Liver (tissue), 9 donors: ENCODE data around the gene LENG1. TPM values are rescaled to one million over a fixed set of nuclear protein-coding genes. Genes with fewer than 3 reads are reported as not detected.

Experiments
- DNase-seq: peaks from one replicate; pipeline ENCODE4 v3.0.0-alpha.2; 2017; ENCODE audit warnings: low spot score
- H3K27ac ChIP-seq, 2 donors: one replicate each; pipeline ENCODE4 v1.7.0; 2013; ENCODE audit warnings: inconsistent platforms in 2 of 2, low read length in 2 of 2, control low read depth in 1 of 2, low read depth in 1 of 2, mild to moderate bottlenecking in 1 of 2
- H3K27me3 ChIP-seq, 4 donors: one replicate each; pipeline versions ENCODE4 v1.6.1 to v1.7.0; 2013; ENCODE audit warnings: low read length in 3 of 4, inconsistent platforms in 1 of 4, mild to moderate bottlenecking in 1 of 4, moderate library complexity in 1 of 4; ENCODE audit not compliant: control insufficient read depth in 4 of 4, insufficient read depth in 4 of 4
- H3K36me3 ChIP-seq, 4 donors: one replicate each; pipeline versions ENCODE4 v1.6.1 to v1.7.0; 2013; ENCODE audit warnings: low read length in 3 of 4, mild to moderate bottlenecking in 3 of 4, low read depth in 1 of 4, moderate library complexity in 1 of 4; ENCODE audit not compliant: control insufficient read depth in 4 of 4, insufficient read depth in 3 of 4
- H3K4me1 ChIP-seq, 4 donors: one replicate each; pipeline versions ENCODE4 v1.6.1 to v1.7.0; 2013; ENCODE audit warnings: low read length in 3 of 4, mild to moderate bottlenecking in 3 of 4, moderate library complexity in 1 of 4; ENCODE audit not compliant: control insufficient read depth in 4 of 4, insufficient read depth in 4 of 4
- H3K4me3 ChIP-seq, 3 donors: one replicate each; pipeline versions ENCODE4 v1.6.1 to v1.7.0; 2013; ENCODE audit warnings: low read length in 3 of 3, control low read depth in 1 of 3, low read depth in 1 of 3, mild to moderate bottlenecking in 1 of 3
- H3K9ac ChIP-seq, 2 donors: one replicate each; pipeline ENCODE4 v1.7.0; 2013; ENCODE audit warnings: low read length in 2 of 2, mild to moderate bottlenecking in 2 of 2, moderate library complexity in 2 of 2, control low read depth in 1 of 2, low read depth in 1 of 2
- H3K9me3 ChIP-seq, 4 donors: one replicate each; pipeline versions ENCODE4 v1.6.1 to v1.7.0; 2013; ENCODE audit warnings: low read length in 3 of 4; ENCODE audit not compliant: control insufficient read depth in 4 of 4
- ATF3 ChIP-seq: IDR thresholded peaks from 2 replicates; pipeline ENCODE4 v1.6.1; 2016; ENCODE audit warnings: antibody characterized with exemption
- CTCF ChIP-seq: fragments of 150-350 bp; IDR thresholded peaks from 2 replicates; pipeline ENCODE4 v1.5.1; 2017; ENCODE audit warnings: improper control_type of control experiment, low read depth, low read length; ENCODE audit not compliant: missing input control
- FOXA1 ChIP-seq: IDR thresholded peaks from 2 replicates; pipeline ENCODE4 v1.6.1; 2016; ENCODE audit warnings: antibody characterized with exemption
- FOXA2 ChIP-seq: IDR thresholded peaks from 2 replicates; pipeline ENCODE4 v1.6.1; 2016; ENCODE audit warnings: antibody characterized with exemption
- GABPA ChIP-seq, 2 donors: IDR thresholded peaks in 1 of 2; conservative IDR thresholded peaks in 1 of 2; 2 replicates each; pipeline ENCODE4 v1.6.1; 2016; ENCODE audit warnings: antibody characterized with exemption in 2 of 2, mild to moderate bottlenecking in 1 of 2, moderate library complexity in 1 of 2
- HNF4A ChIP-seq, 2 donors: conservative IDR thresholded peaks; 2 replicates each; pipeline ENCODE4 v1.6.1; 2016; ENCODE audit warnings: antibody characterized with exemption in 2 of 2, mild to moderate bottlenecking in 2 of 2
- JUND ChIP-seq, 2 donors: IDR thresholded peaks; 2 replicates each; pipeline ENCODE4 v1.6.1; 2016; ENCODE audit warnings: antibody characterized with exemption in 2 of 2
- NR2F2 ChIP-seq: IDR thresholded peaks from 2 replicates; pipeline ENCODE4 v1.6.1; 2016; ENCODE audit warnings: antibody characterized with exemption
- RAD21 ChIP-seq, 2 donors: IDR thresholded peaks; 2 replicates each; pipeline ENCODE4 v1.6.1; 2016; ENCODE audit warnings: antibody characterized with exemption in 2 of 2, mild to moderate bottlenecking in 2 of 2
- REST ChIP-seq: IDR thresholded peaks from 2 replicates; pipeline ENCODE4 v1.6.1; 2016; ENCODE audit warnings: antibody characterized with exemption, mild to moderate bottlenecking
- RXRA ChIP-seq, 2 donors: IDR thresholded peaks; 2 replicates each; pipeline ENCODE4 v1.6.1; 2017 to 2018; ENCODE audit warnings: antibody characterized with exemption in 2 of 2, mild to moderate bottlenecking in 1 of 2
- SP1 ChIP-seq: IDR thresholded peaks from 2 replicates; pipeline ENCODE4 v1.6.1; 2018; ENCODE audit warnings: antibody characterized with exemption, mild to moderate bottlenecking
- TAF1 ChIP-seq: conservative IDR thresholded peaks from 2 replicates; pipeline ENCODE4 v1.6.1; 2016; ENCODE audit warnings: antibody characterized with exemption, mild to moderate bottlenecking
- YY1 ChIP-seq: IDR thresholded peaks from 2 replicates; pipeline ENCODE4 v1.6.1; 2016; ENCODE audit warnings: antibody characterized with exemption, mild to moderate bottlenecking
- WGBS: extraction: QIAGEN DNeasy Blood & Tissue Kit; methylation state at CpG from one replicate; pipeline ENCODE4 v1.1.7; 2013; 5-methylcytosine and 5-hydroxymethylcytosine counted together
- polyA plus RNA-seq, 2 donors: library from polyadenylated mRNA; stranded (reverse) in 1 of 2; unstranded in 1 of 2; fragments of 200-250 nt in 1 of 2; fragments of >200 nt in 1 of 2; fragmentation: Nextera tagmentation in 1 of 2; extraction: Ambion mirVana in 1 of 2; gene quantifications; one replicate each; pipeline versions ENCODE4 v1.2.1 to v1.2.3, GENCODE V29; 2013 to 2015
- total RNA-seq, 2 donors: library from RNA; depleted of rRNA; stranded (reverse); fragments of >200 nt; gene quantifications; one replicate each; pipeline ENCODE4 v1.2.3, GENCODE V29; 2014
- TF ChIP-seq, protein P1 (sequence below): IDR thresholded peaks from 2 replicates; pipeline ENCODE4 v1.6.1; 2016; ENCODE audit warnings: antibody characterized with exemption
- donor health status: healthy.
- donor health status: healthy.
- donor health status: healthy.
- donor health status: healthy.
- donor health status: healthy.

Gene LENG1
- total and polyA plus RNA-seq, 4 donors = 2.6 to 4.4 (median 2.9) TPM

DNA sequence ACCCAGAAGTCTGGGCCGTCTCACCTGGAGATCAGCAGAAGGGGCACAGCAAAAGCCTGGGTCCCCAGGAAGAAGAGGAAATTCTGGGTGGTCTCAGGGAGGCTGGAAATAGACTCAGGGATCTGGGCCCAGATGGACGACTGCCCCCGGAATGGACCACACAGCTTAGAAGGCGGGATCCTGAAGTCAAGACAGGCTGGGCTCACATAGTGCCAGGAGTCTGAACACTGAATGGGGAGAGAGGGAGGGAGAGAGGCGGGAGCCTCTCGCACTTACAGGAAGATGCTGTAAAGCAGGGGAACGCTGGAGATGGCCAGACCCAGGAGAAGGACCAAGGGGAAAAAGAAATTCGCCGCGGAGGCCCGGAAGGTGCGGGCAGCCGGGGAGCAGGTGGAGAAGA, 1.3 kb upstream of the LENG1 start:
- Histone ChIP-seq H3K9ac (no peak overlapping the region), H3K36me3 (peaks cover 10 to 18% (median 14%) of the 10 kb centered on the region in 4 donors), H3K9me3 (no peaks in the 10 kb centered on the region), H3K4me3 (peak overlapping the region in 1 of 3 donors; percentile 37), H3K27me3 (no peaks in the 10 kb centered on the region), H3K27ac (no peak overlapping the region), H3K4me1 (peaks cover 10 to 37% (median 31%) of the 10 kb centered on the region in 4 donors)
- no peak for DNase-seq
- 65% methylated on average over 13 of the region's 13 CpGs for WGBS
- no peak for TF ChIP-seq REST
- TF ChIP-seq NR2F2 = no peak

GRCh38 chr19:54160182-54160811, 776 bp upstream of the LENG1 start:
- H3K4me1 ChIP-seq = peaks cover 10 to 37% (median 31%) of the 10 kb centered on the region in 4 donors
- WGBS = 12% methylated on average over 28 of the region's 28 CpGs
- TF ChIP-seq RAD21 (IDR thresholded peaks at IDR 0.05) = no peak
- TF ChIP-seq HNF4A (conservative IDR thresholded peaks at IDR 0.05) = no peak
- no peak for TF ChIP-seq CTCF
- TF ChIP-seq, protein P1, sequence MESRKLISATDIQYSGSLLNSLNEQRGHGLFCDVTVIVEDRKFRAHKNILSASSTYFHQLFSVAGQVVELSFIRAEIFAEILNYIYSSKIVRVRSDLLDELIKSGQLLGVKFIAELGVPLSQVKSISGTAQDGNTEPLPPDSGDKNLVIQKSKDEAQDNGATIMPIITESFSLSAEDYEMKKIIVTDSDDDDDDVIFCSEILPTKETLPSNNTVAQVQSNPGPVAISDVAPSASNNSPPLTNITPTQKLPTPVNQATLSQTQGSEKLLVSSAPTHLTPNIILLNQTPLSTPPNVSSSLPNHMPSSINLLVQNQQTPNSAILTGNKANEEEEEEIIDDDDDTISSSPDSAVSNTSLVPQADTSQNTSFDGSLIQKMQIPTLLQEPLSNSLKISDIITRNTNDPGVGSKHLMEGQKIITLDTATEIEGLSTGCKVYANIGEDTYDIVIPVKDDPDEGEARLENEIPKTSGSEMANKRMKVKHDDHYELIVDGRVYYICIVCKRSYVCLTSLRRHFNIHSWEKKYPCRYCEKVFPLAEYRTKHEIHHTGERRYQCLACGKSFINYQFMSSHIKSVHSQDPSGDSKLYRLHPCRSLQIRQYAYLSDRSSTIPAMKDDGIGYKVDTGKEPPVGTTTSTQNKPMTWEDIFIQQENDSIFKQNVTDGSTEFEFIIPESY = no peak
- no peak for TF ChIP-seq ATF3
- no peak for TF ChIP-seq REST
- no peak for TF ChIP-seq YY1
- no peak for TF ChIP-seq SP1
- no peak for TF ChIP-seq GABPA (IDR thresholded peaks at IDR 0.05 in 1 of 2, conservative IDR thresholded peaks at IDR 0.05 in 1 of 2)
- no peak for TF ChIP-seq RXRA (IDR thresholded peaks at IDR 0.05)
- TF ChIP-seq JUND (IDR thresholded peaks at IDR 0.05) = no peak
- no peak for TF ChIP-seq NR2F2
- TF ChIP-seq TAF1 = no peak
- TF ChIP-seq FOXA1 = no peak
- TF ChIP-seq FOXA2 = no peak
- H3K27ac ChIP-seq = peak overlapping the region; percentile 35 to 78
- H3K36me3 ChIP-seq = peaks cover 14 to 24% (median 17%) of the 10 kb centered on the region in 4 donors
- H3K4me3 ChIP-seq = peak overlapping the region; percentile 33 to 37 (median 37)
- H3K9me3 ChIP-seq = no peaks in the 10 kb centered on the region
- DNase-seq = no peak
- H3K27me3 ChIP-seq = no peaks in the 10 kb centered on the region
- H3K9ac ChIP-seq = peak overlapping the region in 1 of 2 donors; percentile 60
